ENCODE results near the gene NFKB1.
"Not testable (repeated sequence)": the region's sequence is repeated elsewhere in the genome, so short reads cannot be mapped to it uniquely, and the experiment has no call there.

Gene NFKB1

DNA sequence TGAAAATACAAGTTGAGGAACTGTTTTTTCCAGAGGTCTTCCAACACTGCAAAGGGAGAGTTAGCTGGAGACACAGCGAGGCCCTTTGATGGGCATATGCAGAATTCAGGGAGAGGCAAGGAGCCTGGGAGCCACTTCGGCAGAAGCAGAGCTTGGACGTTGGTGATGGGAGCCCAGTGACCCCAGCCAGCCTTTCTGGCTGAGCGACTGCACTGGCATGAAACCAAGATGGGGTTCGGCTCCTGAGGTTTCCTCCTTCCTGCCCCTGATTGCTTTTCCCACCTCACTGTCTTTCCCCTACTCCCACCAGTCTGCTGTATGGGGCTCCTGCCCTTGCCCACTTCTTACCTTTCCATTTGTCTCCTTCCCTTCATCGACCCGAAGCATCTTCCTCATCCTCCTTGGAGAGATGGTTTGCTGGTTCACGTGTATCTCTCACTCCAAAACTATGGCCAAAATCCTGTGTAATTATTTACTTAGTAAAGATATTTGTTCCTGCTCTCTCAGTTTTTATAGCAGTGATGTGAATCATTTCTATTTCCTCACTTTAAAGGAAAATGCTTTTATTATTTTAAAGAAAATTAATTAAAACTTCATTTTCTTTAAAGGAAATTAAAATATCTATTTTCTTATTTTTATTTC lies 100.5 kb downstream of the NFKB1 start:
- DNase-seq, result no peak

DNA sequence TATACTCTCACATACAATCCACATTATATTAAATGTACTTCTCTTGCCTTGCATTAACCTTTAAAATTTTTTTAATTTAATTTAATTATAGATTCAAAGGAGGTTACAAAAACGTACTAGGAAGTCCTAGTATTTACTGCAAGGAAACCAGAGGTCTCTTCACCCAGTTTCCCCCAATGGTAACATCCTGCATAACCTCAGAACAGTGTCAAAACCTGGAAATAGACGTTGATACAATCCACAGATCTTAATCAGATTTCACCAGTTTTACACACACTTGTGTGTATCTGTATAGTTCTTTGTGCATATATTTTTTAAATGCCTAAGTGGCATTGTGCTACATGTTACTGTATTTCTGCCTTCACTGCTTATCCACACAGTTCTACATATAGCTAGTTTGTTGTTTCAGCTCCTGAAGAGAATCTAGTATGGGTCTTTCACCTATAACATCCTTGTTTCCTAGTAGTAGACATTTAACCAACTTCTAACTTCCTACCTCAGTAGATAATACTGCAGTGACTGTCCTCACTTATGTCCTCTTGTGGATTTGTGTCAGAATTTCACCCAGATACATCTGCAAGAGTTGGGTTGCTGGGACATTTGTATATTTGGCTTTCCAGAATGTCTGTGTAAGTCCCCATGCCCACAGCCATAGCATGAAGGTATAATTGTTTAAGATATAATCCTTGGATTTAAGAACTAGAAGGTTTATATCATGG lies 103.2 kb downstream of the NFKB1 start:
- DNase-seq, result no peak

DNA sequence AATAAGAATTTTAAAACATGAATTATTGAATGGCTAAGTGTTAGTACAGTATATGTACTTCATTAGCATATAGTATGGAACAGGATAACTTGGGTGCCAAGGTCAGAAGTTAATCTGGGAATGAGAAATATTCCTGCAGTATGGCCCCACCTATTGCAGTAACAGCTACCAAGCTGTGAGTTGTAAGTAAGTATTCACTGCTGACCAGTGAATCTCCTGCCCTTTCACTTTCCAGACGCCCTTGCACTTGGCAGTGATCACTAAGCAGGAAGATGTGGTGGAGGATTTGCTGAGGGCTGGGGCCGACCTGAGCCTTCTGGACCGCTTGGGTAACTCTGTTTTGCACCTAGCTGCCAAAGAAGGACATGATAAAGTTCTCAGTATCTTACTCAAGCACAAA lies 105.1 kb downstream of the NFKB1 start:
- no peak for DNase-seq

DNA sequence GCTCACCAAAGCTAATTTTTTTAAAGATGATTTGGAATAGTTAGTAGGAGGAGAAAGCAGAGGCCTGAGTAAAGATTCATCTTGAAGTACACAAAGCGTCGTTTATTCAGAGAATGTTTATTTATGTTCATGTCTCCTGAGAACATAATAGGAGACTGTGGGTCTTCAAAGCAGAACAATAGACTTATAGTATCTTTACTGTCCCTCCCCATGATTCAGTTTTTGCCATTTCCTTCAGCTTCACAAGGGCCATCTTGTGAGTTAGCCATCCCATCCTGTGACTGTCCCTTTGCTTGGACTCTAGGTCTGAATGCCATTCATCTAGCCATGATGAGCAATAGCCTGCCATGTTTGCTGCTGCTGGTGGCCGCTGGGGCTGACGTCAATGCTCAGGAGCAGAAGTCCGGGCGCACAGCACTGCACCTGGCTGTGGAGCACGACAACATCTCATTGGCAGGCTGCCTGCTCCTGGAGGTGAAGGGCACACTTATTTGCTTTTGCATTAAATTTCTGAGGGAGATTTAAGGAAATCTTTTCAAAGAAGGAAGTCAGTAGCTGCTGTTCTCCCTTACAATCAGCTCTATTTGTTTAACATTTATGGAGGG lies 105.8 kb downstream of the NFKB1 start:
- DNase-seq, result no peak

DNA sequence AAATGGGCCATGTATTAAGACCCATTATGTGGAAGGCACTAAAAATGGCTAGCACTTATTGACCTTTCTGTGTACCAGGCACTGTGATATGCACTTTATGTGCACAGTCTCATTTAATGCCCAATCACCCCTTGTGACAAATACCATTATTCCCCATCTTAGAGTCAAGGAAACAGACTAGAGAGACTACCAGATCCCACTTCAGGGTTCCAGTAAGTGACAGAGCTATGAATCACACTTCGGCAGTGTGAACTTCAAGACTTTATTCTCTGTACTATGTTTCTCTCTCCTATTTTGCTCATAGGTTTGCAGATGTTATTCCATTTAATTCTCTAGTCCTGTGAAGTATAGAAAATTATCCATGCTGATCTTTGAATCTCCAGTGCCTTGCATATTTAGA lies 107.0 kb downstream of the NFKB1 start:
- DNase-seq, result no peak

DNA sequence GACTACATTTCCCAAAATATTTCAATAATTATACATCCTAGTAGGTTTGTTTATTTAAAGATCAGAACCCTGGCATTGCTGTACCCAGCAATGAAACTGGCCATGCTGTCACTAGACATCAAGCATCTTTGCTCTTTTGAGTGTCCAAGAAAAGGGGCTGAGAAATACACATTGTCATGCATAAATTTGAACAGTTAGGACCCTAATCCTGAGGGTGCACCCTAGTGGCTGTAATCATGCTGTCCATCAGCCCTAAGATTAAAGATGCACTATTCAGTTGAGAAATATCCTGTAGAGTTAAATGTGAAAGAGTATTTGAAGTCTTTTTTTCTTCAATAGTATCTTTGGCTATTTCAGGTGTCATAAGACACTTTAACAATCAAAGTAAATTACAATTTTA lies 108.8 kb downstream of the NFKB1 start:
- DNase-seq, result no peak

DNA sequence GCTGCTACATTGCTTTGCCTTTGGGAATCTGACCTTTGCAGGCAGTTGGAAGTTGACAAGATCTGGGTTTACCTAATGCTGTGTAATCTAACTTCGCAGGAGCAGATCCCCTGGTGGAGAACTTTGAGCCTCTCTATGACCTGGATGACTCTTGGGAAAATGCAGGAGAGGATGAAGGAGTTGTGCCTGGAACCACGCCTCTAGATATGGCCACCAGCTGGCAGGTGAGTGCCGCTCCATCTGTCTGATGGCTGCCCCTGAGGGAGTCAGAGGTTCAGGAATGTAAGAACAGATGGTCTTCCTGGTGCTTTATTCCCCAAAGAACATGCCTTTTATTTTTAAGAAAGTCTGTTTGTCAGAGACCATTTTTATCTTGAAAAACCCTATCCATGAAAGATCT lies 109.3 kb downstream of the NFKB1 start:
- no peak for DNase-seq

DNA sequence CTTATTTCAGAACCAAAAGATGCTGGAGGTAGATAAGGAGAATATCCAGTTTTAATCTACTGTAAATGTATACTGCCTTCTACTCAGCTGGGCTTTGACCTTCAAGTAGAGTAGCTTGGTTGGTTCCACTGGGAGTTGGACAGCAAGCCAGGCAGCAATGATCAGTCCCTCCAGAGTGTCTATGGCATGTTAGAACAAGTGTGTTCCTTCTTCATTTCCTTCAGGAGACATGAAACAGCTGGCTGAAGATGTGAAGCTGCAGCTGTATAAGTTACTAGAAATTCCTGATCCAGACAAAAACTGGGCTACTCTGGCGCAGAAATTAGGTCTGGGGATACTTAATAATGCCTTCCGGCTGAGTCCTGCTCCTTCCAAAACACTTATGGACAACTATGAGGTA lies 111.1 kb downstream of the NFKB1 start:
- no peak for DNase-seq

DNA sequence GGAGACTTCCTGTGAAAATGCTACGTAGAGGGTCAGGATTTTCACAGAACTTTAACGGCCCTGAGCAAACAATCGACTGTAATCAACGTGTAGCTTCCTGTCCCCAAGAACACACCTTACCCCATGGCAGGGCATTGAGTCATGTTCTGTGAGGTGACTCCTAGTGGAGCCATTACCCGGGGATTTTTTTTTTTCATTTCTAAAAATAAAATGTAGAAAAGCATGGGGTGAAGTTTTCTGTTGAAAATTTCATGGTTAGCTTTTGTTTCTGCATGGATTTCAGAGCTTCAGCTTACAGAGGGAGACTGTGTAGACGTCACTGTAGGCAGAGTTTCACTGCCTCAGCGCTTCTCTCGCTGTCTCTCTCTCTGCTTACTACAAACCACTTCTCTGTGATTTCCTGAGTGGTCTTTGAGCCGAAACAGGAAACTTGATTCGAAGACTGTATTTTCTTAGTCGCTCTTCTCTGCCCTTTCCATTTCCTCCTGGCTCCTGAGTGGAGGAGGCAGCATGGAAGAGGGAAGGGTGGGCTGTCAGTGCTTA lies 111.7 kb downstream of the NFKB1 start:
- peak; percentile 70 for DNase-seq

DNA sequence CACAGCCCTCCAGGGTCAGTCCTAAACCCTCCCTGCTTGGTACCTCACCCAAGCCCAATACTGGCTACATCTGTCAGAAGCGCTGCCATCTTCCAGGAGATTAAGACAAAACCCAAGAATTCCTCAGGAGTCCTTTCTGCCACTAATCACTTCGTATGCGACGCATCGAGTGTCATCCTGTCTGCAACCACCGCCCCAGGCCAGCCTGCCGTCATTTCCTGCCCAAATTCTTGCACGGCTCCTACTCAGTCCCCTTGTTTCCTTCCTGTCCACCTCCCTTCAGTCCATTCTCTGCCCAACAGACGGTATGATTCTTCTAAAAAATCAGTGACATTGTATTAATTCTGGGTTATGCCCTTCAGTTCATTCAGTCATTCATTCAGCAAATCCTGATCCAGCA lies 113.6 kb downstream of the NFKB1 start:
- peak; percentile 64 for DNase-seq

DNA sequence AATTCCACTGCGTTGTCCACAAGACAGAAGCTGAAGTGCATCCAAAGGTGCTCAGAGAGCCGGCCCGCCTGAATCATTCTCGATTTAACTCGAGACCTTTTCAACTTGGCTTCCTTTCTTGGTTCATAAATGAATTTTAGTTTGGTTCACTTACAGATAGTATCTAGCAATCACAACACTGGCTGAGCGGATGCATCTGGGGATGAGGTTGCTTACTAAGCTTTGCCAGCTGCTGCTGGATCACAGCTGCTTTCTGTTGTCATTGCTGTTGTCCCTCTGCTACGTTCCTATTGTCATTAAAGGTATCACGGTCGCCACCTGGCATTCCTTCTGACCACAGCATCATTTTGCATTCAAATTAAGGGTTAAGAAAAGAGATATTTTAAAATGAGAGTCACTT lies 115.5 kb downstream of the NFKB1 start:
- DNase-seq, result no peak

DNA sequence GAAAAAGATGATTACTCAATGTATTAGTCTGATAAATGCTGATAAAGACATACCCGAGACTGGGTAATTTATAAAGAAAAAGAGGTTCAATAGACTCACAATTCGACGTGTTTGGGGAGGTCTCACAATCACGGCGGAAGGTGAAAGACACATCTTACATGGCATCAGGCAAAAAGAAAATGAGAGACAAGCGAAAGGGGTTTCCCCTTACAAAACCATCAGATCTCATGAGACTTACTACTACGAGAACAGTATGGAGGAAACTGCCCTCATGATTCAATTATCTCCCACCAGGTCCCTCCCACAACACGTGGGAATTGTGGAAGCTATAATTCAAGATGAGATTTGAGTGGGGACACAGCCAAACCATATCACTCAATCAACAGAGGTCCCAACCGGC lies 117.9 kb downstream of the NFKB1 start:
- not testable (repeated sequence) for DNase-seq

DNA sequence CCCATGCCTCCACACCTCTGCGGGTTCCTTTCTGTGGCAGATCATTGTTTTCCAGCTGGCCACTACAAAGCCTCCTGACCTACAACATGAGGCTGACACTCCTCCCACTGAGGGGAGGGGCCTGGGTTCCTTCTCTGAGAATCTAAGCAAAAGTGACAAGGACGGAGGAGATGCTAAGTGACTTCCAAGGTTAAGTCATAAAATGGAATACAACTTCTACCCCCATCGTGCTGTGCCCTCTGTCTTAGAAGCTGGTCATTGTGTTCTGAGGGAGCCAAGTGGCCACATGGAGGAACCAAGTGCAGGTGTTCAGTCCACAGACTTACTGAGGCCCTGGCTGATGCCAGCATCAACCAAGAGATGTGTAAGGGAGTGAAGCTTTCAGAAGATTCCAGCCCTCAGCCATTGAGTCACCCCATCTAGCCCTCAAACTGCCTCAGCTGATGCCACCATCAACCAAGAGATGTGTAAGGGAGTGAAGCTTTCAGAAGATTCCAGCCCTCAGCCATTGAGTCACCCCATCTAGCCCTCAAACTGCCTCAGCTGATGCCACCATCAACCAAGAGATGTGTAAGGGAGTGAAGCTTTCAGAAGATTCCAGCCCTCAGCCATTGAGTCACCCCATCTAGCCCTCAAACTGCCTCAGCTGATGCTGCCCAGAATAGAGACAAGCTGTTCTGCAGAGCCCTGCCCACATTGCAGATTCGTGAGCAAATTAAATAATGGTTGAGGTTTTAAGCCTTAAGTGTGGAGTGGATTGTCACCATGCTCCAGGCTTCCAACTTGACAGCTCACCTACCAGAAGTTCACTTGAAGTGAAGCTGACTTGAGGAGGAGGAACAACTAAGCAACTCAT lies 118.8 kb downstream of the NFKB1 start:
- not testable (repeated sequence) for DNase-seq

DNA sequence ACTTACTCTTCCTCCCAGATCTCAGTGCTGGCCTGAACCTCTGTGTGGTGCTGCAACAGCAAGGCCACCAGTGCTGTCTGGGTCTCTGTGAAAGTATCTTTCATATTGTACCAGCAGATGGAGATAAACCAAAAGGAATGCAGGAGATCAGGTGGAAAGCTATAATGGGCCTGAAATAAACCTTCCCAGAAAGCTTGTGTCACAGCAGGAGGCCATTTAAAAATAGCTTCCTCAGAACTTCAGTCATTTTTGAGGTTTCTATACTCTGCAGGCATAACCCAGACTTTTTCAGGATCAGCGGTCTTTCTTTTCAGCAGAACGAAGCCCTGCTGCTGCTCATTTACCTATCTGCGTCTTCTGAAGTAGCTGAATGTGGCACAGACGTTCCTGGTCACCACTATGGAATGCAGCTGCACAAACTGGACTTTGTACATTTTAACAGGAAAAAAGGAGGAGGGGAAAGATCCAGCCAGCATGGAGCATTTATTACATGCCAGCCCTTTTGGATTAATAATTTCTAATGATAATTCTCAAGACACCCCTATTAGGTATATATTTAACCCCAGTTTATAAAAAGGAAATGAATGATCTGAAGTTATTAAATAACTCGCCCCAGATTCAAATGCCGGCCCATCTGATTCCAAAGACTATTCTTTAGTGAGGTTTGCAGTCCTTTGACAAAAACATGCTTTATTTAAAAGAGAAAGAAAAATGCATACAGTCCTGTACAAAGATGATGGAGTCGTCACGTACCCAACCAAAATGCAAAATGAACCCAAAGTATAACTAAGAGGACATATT lies 119.7 kb downstream of the NFKB1 start:
- DNase-seq, result peak; percentile 37

DNA sequence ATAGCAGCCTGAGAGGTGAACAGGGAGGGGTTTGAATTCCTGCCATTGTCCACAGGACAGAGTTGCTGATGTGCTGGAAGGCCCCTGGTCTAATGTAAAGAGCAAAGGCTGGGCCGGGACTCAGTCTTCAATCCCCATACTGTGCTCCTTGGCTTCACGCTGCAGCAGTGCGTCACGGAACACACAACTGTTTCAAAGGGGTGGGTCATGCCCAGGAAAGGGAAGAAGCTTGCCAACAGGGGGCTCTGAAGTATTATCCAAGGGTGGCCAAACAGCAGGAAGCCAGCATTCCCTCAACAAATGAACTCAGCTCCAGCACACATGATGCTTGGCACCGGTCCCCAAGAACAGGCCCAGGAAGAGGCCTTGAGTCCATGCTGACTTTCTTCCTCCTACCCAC lies 122.5 kb downstream of the NFKB1 start:
- no peak for DNase-seq

DNA sequence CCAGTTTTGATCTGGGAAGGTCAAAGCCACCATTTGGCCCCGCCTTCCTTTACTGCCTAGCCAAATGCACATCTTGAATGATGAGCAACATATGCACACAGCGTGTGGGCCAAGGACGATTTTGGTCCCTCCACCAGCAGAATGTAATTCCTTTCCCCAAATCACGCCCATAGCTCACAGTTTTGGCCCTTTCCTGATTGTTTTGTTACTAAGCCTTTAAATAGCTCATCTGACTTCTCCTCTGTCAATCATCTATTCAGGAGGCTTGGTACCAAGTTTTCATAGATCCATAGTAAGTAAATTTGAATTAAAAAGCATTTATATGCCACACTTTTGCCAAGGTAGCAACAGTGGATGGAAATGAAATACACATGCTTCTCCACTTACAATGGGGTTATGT lies 123.3 kb downstream of the NFKB1 start:
- DNase-seq, result no peak

DNA sequence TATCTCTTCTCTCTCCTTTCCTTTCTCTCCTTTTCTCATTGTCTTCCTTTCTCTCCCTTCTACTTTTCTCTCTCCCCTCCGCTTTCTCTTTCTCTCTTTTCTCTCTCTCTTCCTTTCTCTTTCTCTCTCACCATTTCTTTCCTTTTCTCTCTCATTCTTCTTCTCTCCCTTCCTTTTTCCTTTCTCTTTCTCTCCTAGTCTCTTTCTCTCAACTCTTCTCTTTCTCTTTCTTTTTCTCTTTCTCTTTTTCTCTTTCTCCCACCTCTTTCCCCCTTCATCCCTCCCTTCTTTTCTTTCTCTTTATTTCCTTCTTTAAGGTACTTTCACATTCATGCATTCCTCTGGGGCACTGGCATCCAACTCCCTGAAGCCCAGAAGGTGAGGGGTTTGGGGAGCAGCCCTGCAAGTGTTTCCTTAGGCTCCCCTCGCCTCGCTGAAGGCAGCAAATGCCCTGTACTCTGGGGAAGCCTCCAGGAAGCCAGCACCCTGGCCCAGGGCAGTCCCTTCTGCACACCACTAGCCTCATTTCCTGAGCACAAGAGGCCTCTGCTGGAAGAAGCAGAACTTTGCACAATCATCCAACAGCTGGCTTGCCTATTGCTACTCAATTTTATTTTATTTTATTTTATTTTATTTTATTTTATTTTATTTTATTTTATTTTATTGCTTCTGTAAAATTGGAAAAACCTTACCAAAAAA lies 124.2 kb downstream of the NFKB1 start:
- DNase-seq, result peak; percentile 84

DNA sequence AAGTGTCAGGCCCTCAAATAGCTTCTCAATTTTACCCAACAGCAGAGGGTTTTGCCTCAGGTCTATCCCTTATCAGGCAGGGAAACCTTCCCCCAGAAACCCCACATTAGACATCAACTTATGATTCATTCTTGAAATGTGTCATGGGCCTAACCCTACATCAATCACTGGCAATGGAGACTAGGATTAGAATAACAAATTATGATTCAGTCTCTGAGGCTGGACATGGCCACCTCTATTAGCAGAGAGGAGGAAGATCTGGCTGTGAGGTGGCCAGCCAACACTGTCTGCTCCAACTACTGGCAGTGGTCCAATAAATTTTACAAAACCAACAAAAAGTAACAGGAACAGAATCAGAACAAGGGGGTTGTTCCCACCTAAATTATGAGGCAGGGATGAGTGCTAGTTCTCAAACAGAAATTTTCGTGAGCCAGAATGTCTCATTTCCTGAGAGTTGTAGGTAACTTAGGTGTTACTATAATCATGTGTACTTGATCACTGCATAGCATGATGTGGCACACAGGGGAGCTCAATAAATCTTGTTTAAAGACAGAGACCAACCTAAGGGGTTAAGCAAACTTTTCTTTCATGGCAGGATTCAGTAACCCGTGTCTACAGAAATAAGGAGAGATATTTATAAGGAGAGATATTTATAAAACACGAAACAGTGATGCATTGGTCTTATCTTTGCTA lies 126.8 kb downstream of the NFKB1 start:
- no peak for DNase-seq

DNA sequence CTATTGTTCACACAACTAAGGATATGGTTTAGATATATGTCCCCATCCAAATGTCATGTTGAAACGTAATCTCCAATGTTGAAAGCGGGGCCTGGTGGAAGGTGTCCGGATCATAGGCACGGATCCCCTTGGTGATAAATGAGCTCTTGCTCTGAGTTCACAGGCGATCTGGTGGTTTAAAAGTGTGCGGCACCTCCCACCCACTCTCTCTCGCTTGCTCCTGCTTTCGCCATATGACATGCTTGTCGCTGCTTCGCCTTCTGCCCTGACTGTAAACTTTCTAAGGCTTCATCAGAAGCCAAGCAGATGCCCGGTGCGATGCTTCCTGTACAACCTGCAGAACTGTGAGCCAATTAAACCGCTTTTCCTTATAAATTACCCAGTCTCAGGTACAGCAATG lies 128.5 kb downstream of the NFKB1 start:
- DNase-seq, result no peak

DNA sequence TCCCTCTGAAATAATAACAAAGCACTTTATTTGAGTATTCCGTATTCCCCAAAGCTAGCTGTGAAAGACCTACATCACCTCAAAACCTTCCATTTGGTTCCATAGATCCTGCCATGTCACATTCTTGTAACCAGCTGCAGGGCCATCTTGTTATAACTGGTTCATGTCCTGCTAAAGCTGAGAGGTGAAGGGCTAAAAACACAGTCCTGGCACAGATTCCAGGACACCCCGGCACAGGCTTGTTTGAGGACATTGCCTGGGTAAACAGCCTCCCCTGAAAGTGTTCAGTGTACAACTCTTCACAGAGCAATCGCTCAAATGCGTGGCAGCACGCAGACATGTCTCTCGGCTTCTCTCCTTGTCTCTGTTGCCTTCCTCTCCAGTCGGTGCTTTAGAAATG lies 130.5 kb downstream of the NFKB1 start:
- DNase-seq, result no peak

Measured in CD4-positive, alpha-beta T cell treated with Interleukin-12 subunit alpha and Interleukin-12 subunit beta, for 1 hour (primary cell).